ENCODE measurements around the gene CCHCR1.
"Not testable (repeated sequence)": the region's sequence is repeated elsewhere in the genome, so short reads cannot be mapped to it uniquely, and the experiment has no call there.

CCHCR1 gene

GRCh38 chr6:31180500-31180899 lies 22.9 kb upstream of the CCHCR1 start:
- peak; percentile 16 for DNase-seq (ENCODE audit: low read depth)

- no peak for DNase-seq (ENCODE audit: low read depth)
Observed at GRCh38 chr6:31179896-31180295, 22.3 kb upstream of the CCHCR1 start.

- no peak for DNase-seq (ENCODE audit: low read depth)
Observed at GRCh38 chr6:31179042-31179386, 21.4 kb upstream of the CCHCR1 start.

- no peak for DNase-seq (ENCODE audit: low read depth)
Observed at GRCh38 chr6:31178143-31179041, 20.8 kb upstream of the CCHCR1 start.

GRCh38 chr6:31175971-31176370 lies 18.4 kb upstream of the CCHCR1 start:
- DNase-seq (ENCODE audit: low read depth), result no peak

- no peak for DNase-seq (ENCODE audit: low read depth)
Observed at GRCh38 chr6:31174378-31174777, 16.8 kb upstream of the CCHCR1 start.

GRCh38 chr6:31173406-31173805 lies 15.8 kb upstream of the CCHCR1 start:
- no peak for DNase-seq (ENCODE audit: low read depth)

- no peak for DNase-seq (ENCODE audit: low read depth)
Observed at GRCh38 chr6:31172973-31173384, 15.4 kb upstream of the CCHCR1 start.

GRCh38 chr6:31171931-31172905 lies 14.6 kb upstream of the CCHCR1 start:
- DNase-seq (ENCODE audit: low read depth), result no peak

- DNase-seq (ENCODE audit: low read depth), result no peak
Observed at GRCh38 chr6:31170987-31171671, 13.5 kb upstream of the CCHCR1 start.

GRCh38 chr6:31170600-31170881 lies 12.9 kb upstream of the CCHCR1 start, which contains the start of gene POU5F1:
POU5F1 (minus strand) TSS chr6:31170682; CDS start chr6:31170620, 62 bp downstream.
- DNase-seq (ENCODE audit: low read depth), result no peak

- not testable (repeated sequence) for DNase-seq (ENCODE audit: low read depth)
Observed at GRCh38 chr6:31169858-31170599, 12.4 kb upstream of the CCHCR1 start.

GRCh38 chr6:31169123-31169857 lies 11.7 kb upstream of the CCHCR1 start:
- no peak for DNase-seq (ENCODE audit: low read depth)

- DNase-seq (ENCODE audit: low read depth), result no peak
Observed at GRCh38 chr6:31168606-31169005, 11.0 kb upstream of the CCHCR1 start.

- DNase-seq (ENCODE audit: low read depth), result no peak
Observed at GRCh38 chr6:31165986-31166385, 8.4 kb upstream of the CCHCR1 start.

GRCh38 chr6:31165064-31165832 lies 7.6 kb upstream of the CCHCR1 start:
- not testable (repeated sequence) for DNase-seq (ENCODE audit: low read depth)

- DNase-seq (ENCODE audit: low read depth), result not testable (repeated sequence)
Observed at GRCh38 chr6:31164475-31165063, 7.0 kb upstream of the CCHCR1 start.

- DNase-seq (ENCODE audit: low read depth), result no peak
Observed at GRCh38 chr6:31163922-31164321, 6.3 kb upstream of the CCHCR1 start.

GRCh38 chr6:31162463-31163165 lies 5.0 kb upstream of the CCHCR1 start:
- no peak for DNase-seq (ENCODE audit: low read depth)
